Loucy (cell line): ENCODE results near the gene TMEM271.

ENCODE experiments used
- H2AFZ ChIP-seq: fragments of 200-600 bp; sonication (generic); 2 replicates; pipeline ENCODE4 v1.6.0; 2016; ENCODE audit warnings: antibody characterized with exemption, mild to moderate bottlenecking, low read length, moderate library complexity
- H3F3A ChIP-seq: fragments of 200-600 bp; 2 replicates; pipeline ENCODE4 v1.6.0; 2016; ENCODE audit warnings: antibody characterized with exemption, low read depth, mild to moderate bottlenecking
- H3K27me3 ChIP-seq: fragments of 200-600 bp; sonication (generic); 2 replicates; pipeline ENCODE4 v1.6.1; 2014; ENCODE audit warnings: low read length, mild to moderate bottlenecking; ENCODE audit not compliant: insufficient read depth, poor library complexity, severe bottlenecking
- H3K36me3 ChIP-seq: fragments of 200-600 bp; sonication (generic); 2 replicates; pipeline ENCODE4 v1.6.1; 2016; ENCODE audit warnings: low read length; ENCODE audit not compliant: insufficient read depth
- H3K4me1 ChIP-seq: fragments of 200-600 bp; sonication (generic); 2 replicates; pipeline ENCODE4 v1.5.1; 2014; ENCODE audit warnings: low read length, mild to moderate bottlenecking; ENCODE audit not compliant: insufficient read depth, poor library complexity, severe bottlenecking
- H3K4me2 ChIP-seq: fragments of 200-600 bp; sonication (generic); 2 replicates; pipeline ENCODE4 v1.6.0; 2014; ENCODE audit warnings: antibody characterized with exemption, low read length, low read depth, mild to moderate bottlenecking; ENCODE audit not compliant: poor library complexity, severe bottlenecking
- H3K4me3 ChIP-seq: fragments of 200-600 bp; sonication (generic); 2 replicates; pipeline ENCODE4 v1.5.1; 2014; ENCODE audit warnings: low read length, mild to moderate bottlenecking, mixed read lengths; ENCODE audit not compliant: poor library complexity, severe bottlenecking
- H3K79me2 ChIP-seq: fragments of 200-600 bp; sonication (generic); 2 replicates; pipeline ENCODE4 v1.6.1; 2014; ENCODE audit warnings: low read length; ENCODE audit not compliant: insufficient read depth
- H3K9ac ChIP-seq: fragments of 200-600 bp; sonication (generic); 2 replicates; pipeline ENCODE4 v1.6.0; 2014; ENCODE audit warnings: mild to moderate bottlenecking, low read depth, low read length, moderate library complexity; ENCODE audit not compliant: poor library complexity, severe bottlenecking
- H3K9me2 ChIP-seq: fragments of 200-600 bp; sonication (generic); replicated peaks from 2 replicates; pipeline ENCODE4 v1.6.1; 2016; ENCODE audit warnings: low read depth, low read length, mixed read lengths
- H3K9me3 ChIP-seq: fragments of 200-600 bp; sonication (generic); 2 replicates; pipeline ENCODE4 v1.6.1; 2014; ENCODE audit warnings: mild to moderate bottlenecking, antibody characterized with exemption, low read length, low read depth; ENCODE audit not compliant: insufficient read depth
- H4K20me1 ChIP-seq: fragments of 200-600 bp; sonication (generic); 2 replicates; pipeline ENCODE4 v1.6.0; 2014; ENCODE audit warnings: antibody characterized with exemption, low read length, mild to moderate bottlenecking; ENCODE audit not compliant: insufficient read depth, poor library complexity, severe bottlenecking
- EZH2phosphoT487 ChIP-seq: fragments of 200-600 bp; IDR thresholded peaks from 2 replicates; pipeline ENCODE4 v1.6.1; 2018; ENCODE audit warnings: antibody characterized with exemption, mild to moderate bottlenecking, moderate library complexity, borderline replicate concordance
- TF ChIP-seq, protein P1 (sequence below): fragments of 200-600 bp; sonication (generic); conservative IDR thresholded peaks from 2 replicates; pipeline ENCODE4 v1.5.1; 2014; ENCODE audit warnings: mild to moderate bottlenecking, antibody characterized with exemption, low read length

TMEM271 gene

DNA sequence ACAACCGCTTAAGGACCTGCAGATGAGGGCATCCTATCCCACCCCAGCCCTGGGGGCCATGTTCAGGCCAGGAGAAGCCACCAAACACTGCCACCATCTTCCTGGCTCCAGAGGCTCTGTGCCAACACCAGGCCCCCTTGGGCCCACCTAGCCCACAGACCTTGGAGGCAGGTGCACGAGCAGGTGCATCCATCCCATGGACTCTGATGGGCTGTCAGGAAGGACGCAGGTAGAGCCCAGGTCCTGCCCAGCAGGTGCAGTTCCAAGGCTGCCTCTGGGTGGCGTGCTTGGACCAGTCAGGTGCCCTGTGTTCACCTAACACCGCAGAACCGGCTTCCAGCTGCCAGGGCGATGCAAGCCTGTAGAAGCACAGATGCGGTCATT lies 26.5 kb upstream of the TMEM271 start:
- Histone ChIP-seq H3F3A (no peaks in the 10 kb centered on the region), H3K4me3 (no peak overlapping the region), H4K20me1 (no peaks in the 10 kb centered on the region), H3K79me2 (no peaks in the 10 kb centered on the region), H3K9ac (no peak overlapping the region), H3K27me3 (no peaks in the 10 kb centered on the region), H3K36me3 (no peaks in the 10 kb centered on the region), H3K9me3 (peaks cover 2% of the 10 kb centered on the region; the same call in 1 of the 2 replicates), H2AFZ (no peak overlapping the region), H3K4me1 (peaks cover 23% of the 10 kb centered on the region), H3K4me2 (no peak overlapping the region), H3K9me2 (no peaks in the 10 kb centered on the region)
- TF ChIP-seq, protein P1, sequence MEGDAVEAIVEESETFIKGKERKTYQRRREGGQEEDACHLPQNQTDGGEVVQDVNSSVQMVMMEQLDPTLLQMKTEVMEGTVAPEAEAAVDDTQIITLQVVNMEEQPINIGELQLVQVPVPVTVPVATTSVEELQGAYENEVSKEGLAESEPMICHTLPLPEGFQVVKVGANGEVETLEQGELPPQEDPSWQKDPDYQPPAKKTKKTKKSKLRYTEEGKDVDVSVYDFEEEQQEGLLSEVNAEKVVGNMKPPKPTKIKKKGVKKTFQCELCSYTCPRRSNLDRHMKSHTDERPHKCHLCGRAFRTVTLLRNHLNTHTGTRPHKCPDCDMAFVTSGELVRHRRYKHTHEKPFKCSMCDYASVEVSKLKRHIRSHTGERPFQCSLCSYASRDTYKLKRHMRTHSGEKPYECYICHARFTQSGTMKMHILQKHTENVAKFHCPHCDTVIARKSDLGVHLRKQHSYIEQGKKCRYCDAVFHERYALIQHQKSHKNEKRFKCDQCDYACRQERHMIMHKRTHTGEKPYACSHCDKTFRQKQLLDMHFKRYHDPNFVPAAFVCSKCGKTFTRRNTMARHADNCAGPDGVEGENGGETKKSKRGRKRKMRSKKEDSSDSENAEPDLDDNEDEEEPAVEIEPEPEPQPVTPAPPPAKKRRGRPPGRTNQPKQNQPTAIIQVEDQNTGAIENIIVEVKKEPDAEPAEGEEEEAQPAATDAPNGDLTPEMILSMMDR = peak; percentile 65
- no peak for TF ChIP-seq EZH2phosphoT487

DNA sequence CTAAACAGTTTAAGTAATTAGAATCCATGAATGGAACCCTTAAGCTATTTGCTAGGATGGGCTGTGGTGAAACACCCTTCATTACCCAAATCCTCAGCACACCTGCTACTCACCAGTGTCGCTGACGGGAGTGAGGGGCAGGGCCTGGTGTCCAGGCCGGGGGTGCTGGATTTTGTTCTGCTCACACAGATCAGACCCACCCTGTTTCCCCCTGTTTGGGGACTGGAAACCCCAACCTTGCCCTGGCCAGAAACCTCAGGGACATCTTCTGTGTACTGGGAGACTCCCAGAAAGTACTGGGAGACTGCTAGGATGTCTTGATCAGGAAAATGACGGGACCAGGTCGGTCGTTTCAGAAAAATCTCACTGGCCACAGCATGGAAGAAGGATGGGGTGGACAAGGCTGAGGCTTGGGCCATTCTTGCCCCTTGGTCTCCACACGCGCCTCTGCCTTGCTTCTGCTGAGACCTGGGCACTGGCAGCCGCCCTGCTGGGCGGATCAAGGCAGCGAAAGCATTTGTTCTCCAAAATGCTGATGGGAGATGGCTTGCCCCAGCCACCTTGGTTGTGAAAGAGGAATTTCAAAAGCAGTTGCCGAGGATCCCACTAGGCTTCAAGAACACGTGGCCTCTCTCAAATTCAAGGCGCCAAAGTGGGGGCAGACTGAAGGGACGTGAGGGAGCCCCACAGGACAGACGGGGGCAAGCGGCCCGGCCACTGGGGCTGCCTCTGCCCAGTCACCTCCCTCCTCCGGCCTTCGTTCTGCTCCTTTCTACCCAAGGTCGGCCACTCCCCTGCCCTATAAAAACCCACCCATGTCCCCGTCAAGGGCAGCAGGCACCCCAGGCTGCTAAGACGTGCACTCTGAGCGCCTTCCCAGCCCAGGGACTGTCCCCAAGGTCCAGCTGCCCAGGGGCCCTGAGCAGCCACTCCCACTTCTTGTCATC lies 25.8 kb upstream of the TMEM271 start:
- Histone ChIP-seq H2AFZ (no peak overlapping the region), H3K79me2 (no peaks in the 10 kb centered on the region), H3K9me3 (peaks cover 2% of the 10 kb centered on the region; the same call in 1 of the 2 replicates), H3K9ac (no peak overlapping the region), H3F3A (no peaks in the 10 kb centered on the region), H3K4me2 (no peak overlapping the region), H3K36me3 (no peaks in the 10 kb centered on the region), H3K4me3 (no peak overlapping the region), H3K27me3 (no peaks in the 10 kb centered on the region), H4K20me1 (no peaks in the 10 kb centered on the region), H3K9me2 (no peaks in the 10 kb centered on the region), H3K4me1 (peaks cover 23% of the 10 kb centered on the region)
- no peak for TF ChIP-seq EZH2phosphoT487
- TF ChIP-seq, protein P1 = no peak

DNA sequence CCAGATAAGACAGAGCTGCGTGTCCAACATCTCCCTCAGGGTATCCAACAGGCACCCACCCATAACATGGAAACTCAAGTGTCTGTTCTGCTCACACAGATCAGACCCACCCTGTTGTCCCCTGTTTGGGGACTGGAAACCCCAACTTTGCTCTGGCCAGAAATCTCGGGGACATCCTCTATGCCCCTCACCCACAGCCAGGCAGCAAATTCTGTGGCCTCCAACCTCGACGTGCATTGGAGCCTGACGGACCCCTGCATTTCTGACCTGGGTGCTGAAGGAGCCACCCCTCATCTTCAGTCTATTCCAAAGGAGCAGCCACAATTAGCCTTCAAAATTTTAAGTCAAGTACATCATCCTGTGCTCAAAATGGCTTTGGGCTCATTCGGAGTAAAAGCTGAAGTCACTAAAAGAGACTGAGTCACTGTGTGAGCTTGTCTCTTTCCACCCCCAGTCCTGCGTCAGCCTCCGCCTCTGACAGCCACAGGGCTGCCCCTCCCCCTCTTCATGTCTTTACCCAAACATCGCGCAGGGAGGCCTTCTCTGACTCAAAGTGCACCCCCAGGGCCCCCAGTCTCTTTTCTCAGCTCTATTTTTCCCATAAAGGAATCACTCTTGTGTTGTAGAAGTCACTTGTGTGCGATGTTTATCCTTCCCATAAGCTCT lies 24.9 kb upstream of the TMEM271 start:
- Histone ChIP-seq H3F3A (no peaks in the 10 kb centered on the region), H3K4me1 (peaks cover 23% of the 10 kb centered on the region), H3K4me2 (no peak overlapping the region), H3K9me2 (no peaks in the 10 kb centered on the region), H3K36me3 (no peaks in the 10 kb centered on the region), H4K20me1 (no peaks in the 10 kb centered on the region), H3K27me3 (no peaks in the 10 kb centered on the region), H3K9me3 (peaks cover 8% of the 10 kb centered on the region; the same call in 1 of the 2 replicates), H2AFZ (no peak overlapping the region), H3K79me2 (no peaks in the 10 kb centered on the region), H3K9ac (no peak overlapping the region), H3K4me3 (no peak overlapping the region)
- TF ChIP-seq, protein P1 = no peak
- no peak for TF ChIP-seq EZH2phosphoT487
